Prostate gland (tissue), 2 donors: ENCODE results near the gene TAF9. TPM values are rescaled to one million over a fixed set of nuclear protein-coding genes. Genes with fewer than 3 reads are reported as not detected.

Experiments
- DNase-seq: peaks from one replicate; pipeline ENCODE4 v3.0.0-alpha.2; 2019; ENCODE audit warnings: low spot score
- H3K27ac ChIP-seq, 2 donors: fragments of 200-600 bp; sonication (generic); 2 replicates each; pipeline ENCODE4 v1.5.1; 2017 to 2019
- H3K27me3 ChIP-seq: fragments of 200-600 bp; sonication (generic); replicated peaks from 2 replicates; pipeline ENCODE4 v1.5.1; 2019; ENCODE audit not compliant: insufficient read depth
- H3K36me3 ChIP-seq, 2 donors: fragments of 200-600 bp; sonication (generic); 1 replicate in 1 of 2; 2 replicates in 1 of 2; pipeline versions ENCODE4 v1.5.1 to v1.8.1; 2017 to 2019
- H3K4me1 ChIP-seq: fragments of 200-600 bp; sonication (generic); replicated peaks from 2 replicates; pipeline ENCODE4 v1.5.1; 2019
- H3K4me3 ChIP-seq, 2 donors: fragments of 200-600 bp; sonication (generic); 2 replicates each; pipeline ENCODE4 v1.5.1; 2017 to 2019
- H3K9me3 ChIP-seq: fragments of 200-600 bp; sonication (generic); 2 replicates; pipeline ENCODE4 v1.5.1; 2017
- POLR2A ChIP-seq: fragments of 450-650 bp; IDR thresholded peaks from one replicate; pipeline ENCODE4 v1.6.1; 2016; ENCODE audit warnings: antibody characterized with exemption, mild to moderate bottlenecking
- POLR2AphosphoS5 ChIP-seq: sonication (generic); formaldehyde crosslinking; IDR thresholded peaks from one replicate; pipeline ENCODE4 v1.6.1; 2017; ENCODE audit warnings: antibody characterized with exemption
- WGBS: methylation state at CpG from one replicate; pipeline ENCODE4 v1.1.5; 2018; 5-methylcytosine and 5-hydroxymethylcytosine counted together
- intact Hi-C: fragments of 100-400 bp; cut with DNase I; formaldehyde crosslinking; loops from one replicate; pipeline ENCODE4 v1.14.2; 2022
- total RNA-seq, 2 donors: library from RNA; depleted of rRNA; stranded (reverse); fragments of >200 nt; gene quantifications; one replicate each; pipeline ENCODE4 v1.1.0, GENCODE V29; 2016
- TF ChIP-seq, protein P1 (sequence below), 4 experiments: fragments of 200-600 bp in 2 of 4; fragments of 450-650 bp in 2 of 4; sonication (generic) in 2 of 4; IDR thresholded peaks; 1 replicate in 3 of 4; 2 replicates in 1 of 4; pipeline ENCODE4 v1.5.1; 2016 to 2019; ENCODE audit warnings: antibody characterized with exemption in 4 of 4, mild to moderate bottlenecking in 2 of 4, moderate library complexity in 2 of 4

Gene TAF9, protein sequence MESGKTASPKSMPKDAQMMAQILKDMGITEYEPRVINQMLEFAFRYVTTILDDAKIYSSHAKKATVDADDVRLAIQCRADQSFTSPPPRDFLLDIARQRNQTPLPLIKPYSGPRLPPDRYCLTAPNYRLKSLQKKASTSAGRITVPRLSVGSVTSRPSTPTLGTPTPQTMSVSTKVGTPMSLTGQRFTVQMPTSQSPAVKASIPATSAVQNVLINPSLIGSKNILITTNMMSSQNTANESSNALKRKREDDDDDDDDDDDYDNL
- 10 to 100 TPM; 32.2 to 50.1 TPM for total RNA-seq

DNA sequence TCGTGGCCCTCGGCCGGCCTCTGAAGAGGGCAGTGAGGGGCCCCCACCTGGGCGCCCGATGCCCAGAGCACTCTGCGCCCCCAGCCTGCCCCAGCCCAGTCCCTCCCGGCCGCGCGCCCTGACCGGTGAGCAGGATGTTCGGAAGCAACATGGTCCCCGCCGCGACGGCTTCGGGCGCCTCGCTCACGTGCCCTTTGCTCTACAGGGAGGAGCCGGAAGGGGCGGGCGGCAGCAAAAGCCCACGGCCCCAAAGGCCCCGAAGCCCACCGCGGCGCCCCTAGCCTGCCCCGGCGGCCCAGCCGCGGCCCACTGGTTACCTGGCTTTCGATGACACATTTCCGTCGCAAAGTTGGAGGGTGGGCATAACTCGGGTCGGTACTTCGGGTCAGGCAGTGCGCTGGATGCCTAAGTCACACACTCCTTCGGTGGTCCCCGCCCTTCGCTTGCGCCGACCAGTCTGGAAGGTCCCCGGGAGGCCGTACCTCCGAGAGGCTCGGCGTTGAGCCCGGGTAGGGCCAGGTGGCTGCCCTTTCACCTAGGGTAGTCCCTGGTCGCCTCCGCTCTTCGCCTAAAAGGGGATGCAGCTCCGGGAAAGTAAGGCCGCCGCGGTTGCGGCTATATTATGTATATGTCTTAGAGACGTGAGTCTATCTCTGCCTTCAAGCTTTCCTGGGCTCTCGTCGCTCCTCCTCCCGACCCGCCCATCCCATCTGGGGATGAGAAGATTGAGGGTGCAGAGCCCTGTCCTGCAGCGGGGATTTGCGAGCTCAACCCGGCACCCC is at the start of gene TAF9, which contains the start of the genes AK6 and RAD17:
TAF9 (minus strand) TSS at position 181 of the 782 bp plus-strand sequence. CDS start 3,783 bp downstream, outside the sequence.
AK6 (minus strand) TSS at position 181 of the 782 bp plus-strand sequence; CDS start at position 151, 30 bp downstream.
RAD17 (plus strand) TSS at position 479 of the 782 bp plus-strand sequence. CDS start 2,391 bp downstream, outside the sequence.
- WGBS: under 1% methylated on average over 39 of the region's 66 CpGs
- Histone ChIP-seq H3K27me3 (no peaks in the 10 kb centered on the region), H3K27ac (peak within 1 kb of the TSS; percentile 97), H3K36me3 (no peaks in the 10 kb centered on the region), H3K4me3 (peak within 1 kb of the TSS; percentile 83 to 88), H3K4me1 (no peaks in the 10 kb centered on the region), H3K9me3 (no peaks in the 10 kb centered on the region)
- TF ChIP-seq POLR2AphosphoS5 (peak; percentile 81), POLR2A (peak; percentile 51)
- TF ChIP-seq, protein P1, sequence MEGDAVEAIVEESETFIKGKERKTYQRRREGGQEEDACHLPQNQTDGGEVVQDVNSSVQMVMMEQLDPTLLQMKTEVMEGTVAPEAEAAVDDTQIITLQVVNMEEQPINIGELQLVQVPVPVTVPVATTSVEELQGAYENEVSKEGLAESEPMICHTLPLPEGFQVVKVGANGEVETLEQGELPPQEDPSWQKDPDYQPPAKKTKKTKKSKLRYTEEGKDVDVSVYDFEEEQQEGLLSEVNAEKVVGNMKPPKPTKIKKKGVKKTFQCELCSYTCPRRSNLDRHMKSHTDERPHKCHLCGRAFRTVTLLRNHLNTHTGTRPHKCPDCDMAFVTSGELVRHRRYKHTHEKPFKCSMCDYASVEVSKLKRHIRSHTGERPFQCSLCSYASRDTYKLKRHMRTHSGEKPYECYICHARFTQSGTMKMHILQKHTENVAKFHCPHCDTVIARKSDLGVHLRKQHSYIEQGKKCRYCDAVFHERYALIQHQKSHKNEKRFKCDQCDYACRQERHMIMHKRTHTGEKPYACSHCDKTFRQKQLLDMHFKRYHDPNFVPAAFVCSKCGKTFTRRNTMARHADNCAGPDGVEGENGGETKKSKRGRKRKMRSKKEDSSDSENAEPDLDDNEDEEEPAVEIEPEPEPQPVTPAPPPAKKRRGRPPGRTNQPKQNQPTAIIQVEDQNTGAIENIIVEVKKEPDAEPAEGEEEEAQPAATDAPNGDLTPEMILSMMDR (IDR thresholded peaks at IDR 0.05): peak in 1 of 4 experiments; percentile 14
- DNase-seq: peak; percentile 89
- intact Hi-C loops: no loop called here

DNA sequence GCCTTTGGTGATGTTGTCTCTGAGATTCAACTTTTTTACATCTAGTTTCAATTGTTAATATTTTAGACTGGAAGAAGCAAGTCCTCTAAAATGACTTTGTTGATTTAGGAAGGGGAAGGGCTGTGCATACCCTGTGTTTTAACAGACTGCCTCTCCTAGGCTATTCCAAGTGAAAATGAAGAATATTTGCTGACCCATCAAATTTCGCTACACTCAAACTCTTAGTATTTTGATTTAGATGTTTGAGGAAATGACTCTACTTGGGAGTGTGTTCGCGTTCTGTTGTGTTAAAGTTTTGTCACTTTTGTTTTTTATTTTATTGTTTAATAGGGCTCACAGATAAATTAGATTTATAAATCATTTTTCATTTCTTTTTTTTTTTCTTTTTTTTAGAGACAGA is 49.2 kb upstream of the TAF9 start:
- no peak overlapping the region for H3K27ac ChIP-seq
- 98% methylated on average over 3 of the region's 3 CpGs for WGBS
- intact Hi-C loops: loop anchor here (10.0 kb wide), 1 partner anchor 76 kb away; the partner anchor contains the start of gene OCLN
- TF ChIP-seq POLR2AphosphoS5 (no peak), POLR2A (no peak)
- TF ChIP-seq, protein P1 (IDR thresholded peaks at IDR 0.05): no peak
- H3K4me3 ChIP-seq: no peak overlapping the region
- H3K4me1 ChIP-seq: no peaks in the 10 kb centered on the region
- DNase-seq: no peak
- H3K36me3 ChIP-seq: no peaks in the 10 kb centered on the region
- H3K27me3 ChIP-seq: no peaks in the 10 kb centered on the region
- H3K9me3 ChIP-seq: no peaks in the 10 kb centered on the region

DNA sequence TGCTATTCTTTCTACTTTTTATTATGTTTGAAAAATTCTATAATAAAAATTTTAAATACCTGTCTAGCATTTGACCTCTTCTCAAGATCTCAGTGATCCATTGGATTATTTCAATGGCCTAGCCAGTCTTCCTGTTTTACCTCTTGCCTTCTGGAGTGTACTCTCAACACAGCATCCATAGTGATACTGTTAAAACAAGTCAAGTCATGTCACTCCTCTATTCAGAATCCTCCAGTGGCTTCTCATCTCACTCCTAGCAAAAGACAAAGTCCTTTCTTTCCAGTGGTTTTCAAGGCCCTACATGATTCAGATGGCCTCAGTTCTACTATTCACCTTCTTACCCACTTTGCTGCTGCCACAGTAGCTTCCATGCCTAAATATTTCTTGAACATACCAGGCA is 47.4 kb upstream of the TAF9 start:
- H3K27ac ChIP-seq: no peak overlapping the region
- intact Hi-C loops: loop anchor here (10.0 kb wide), 1 partner anchor 78 kb away; the partner anchor contains the start of gene OCLN
- DNase-seq: no peak
- no peaks in the 10 kb centered on the region for H3K9me3 ChIP-seq
- H3K36me3 ChIP-seq: no peaks in the 10 kb centered on the region
- peak overlapping the region in 1 of 2 donors; percentile 66 for H3K4me3 ChIP-seq
- no peaks in the 10 kb centered on the region for H3K27me3 ChIP-seq
- TF ChIP-seq, protein P1 (IDR thresholded peaks at IDR 0.05): no peak
- TF ChIP-seq POLR2AphosphoS5 (no peak), POLR2A (no peak)
- no peaks in the 10 kb centered on the region for H3K4me1 ChIP-seq

DNA sequence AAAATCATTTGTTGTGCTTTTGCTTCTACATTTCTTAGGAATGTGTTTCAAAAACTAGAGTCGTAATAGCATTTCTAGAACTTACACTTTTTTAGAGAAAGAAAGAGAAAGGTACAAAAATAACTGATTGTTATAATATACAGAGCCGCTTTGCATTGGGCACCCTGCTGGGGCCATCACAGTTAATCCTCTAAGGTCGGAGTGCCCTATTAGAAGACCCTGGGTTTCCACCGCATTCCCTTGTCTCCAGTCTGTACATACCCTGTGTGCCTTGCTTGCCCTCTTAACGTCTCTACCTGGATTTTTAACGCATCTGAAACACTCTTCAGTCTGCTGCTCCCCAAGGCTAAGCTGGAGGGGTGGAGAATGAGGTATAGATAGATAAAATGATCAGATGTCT is 46.9 kb upstream of the TAF9 start:
- 40% methylated on average over 6 of the region's 6 CpGs for WGBS
- intact Hi-C loops: loop anchor here (10.0 kb wide), 1 partner anchor 79 kb away; the partner anchor contains the start of gene OCLN
- Histone ChIP-seq H3K4me1 (no peaks in the 10 kb centered on the region), H3K9me3 (no peaks in the 10 kb centered on the region), H3K36me3 (no peaks in the 10 kb centered on the region), H3K27ac (peak overlapping the region; percentile 88), H3K27me3 (no peaks in the 10 kb centered on the region), H3K4me3 (peak overlapping the region; percentile 66 to 79)
- no peak for DNase-seq
- TF ChIP-seq POLR2AphosphoS5: no peak

DNA sequence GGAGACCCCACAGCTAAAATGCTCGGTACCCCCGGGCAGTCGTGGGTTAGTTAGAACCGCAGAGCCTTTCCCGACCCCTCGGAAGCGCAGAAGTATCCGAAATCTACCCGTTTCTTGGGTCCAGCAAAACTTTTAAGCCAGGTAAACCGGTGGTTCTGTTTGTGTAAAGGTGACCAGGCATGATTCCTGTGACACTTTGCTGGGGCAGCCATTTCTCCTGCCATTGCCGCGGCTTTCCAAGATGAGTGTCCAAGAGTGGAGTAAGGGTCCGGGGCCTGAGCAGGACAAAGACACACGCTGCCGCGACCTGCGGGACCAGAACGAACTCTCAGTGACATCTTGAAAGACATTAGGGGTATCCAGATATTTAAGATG is 46.3 kb upstream of the TAF9 start:
- WGBS: 30% methylated on average over 18 of the region's 18 CpGs

More for the DNA sequence above, 46.3 kb upstream of the TAF9 start:
- Histone ChIP-seq H3K27me3 (no peaks in the 10 kb centered on the region), H3K4me1 (no peaks in the 10 kb centered on the region), H3K4me3 (peak overlapping the region; percentile 66 to 79), H3K9me3 (no peaks in the 10 kb centered on the region), H3K36me3 (no peaks in the 10 kb centered on the region), H3K27ac (peak overlapping the region; percentile 88)
- no peak for TF ChIP-seq POLR2AphosphoS5
- no peak for TF ChIP-seq POLR2A
- TF ChIP-seq, protein P1 (IDR thresholded peaks at IDR 0.05): no peak
- intact Hi-C loops: loop anchor here (10.0 kb wide), 1 partner anchor 79 kb away; the partner anchor contains the start of gene OCLN
- DNase-seq: peak; percentile 41
